Fibroblast of skin of right biceps (primary cell): ENCODE results near the gene FOXA1.
"Not testable (repeated sequence)": the region's sequence is repeated elsewhere in the genome, so short reads cannot be mapped to it uniquely, and the experiment has no call there.

ENCODE experiments used
- DNase-seq: peaks from one replicate; pipeline ENCODE4 v3.0.0-alpha.2; 2013

The FOXA1 gene

DNA sequence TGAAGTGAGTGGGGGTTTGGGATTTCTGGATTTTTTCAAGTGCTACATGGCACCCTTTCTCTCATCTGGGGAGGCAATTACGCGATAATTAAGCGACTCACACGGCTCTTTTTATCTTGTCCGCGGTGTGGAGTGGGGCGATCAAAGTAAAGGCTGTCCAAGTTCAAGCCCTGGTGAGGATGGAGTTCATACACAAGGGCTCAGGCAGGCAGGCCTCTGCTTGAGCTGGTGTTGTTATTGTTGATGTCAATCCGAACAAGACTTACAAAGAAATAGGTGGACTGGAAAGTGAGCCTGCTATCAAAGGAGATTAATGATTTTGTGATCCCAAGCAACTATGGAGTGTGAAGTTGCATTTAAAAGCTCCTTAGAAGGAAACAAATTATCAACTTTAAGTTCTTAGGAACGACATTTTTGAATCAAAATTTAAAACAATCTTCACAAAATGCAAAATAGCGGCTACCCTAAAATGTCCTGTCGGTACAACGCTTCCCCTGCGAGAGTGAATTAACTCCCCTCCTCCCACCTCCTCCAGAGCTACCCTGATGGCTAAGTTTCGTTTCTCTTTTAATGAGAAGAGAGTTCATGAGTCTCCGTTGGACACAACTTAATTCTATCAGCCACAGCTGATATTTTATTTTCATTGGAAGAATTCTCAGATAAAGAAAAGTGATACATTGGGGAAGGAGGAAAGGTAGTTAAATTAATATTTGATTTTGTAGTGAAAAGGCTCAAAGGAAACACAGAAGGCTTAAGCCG, 5.9 kb downstream of the FOXA1 start:
- DNase-seq, result no peak

DNA sequence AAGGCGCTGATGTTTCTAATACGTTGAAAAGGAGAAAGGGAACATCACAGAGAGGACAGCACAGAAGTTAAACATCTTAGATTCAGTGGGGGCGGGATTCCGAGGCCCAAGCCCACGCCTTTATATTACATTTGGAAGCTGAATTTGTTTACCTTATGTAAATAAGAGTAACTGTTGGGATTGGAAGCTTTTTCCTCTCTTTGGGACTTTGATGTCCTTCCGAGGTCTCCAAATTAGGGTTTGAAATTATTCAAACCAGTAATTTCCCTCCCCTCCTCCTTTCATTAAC, 6.4 kb downstream of the FOXA1 start:
- DNase-seq, result no peak

- no peak for DNase-seq
These were observed 7.0 kb downstream of the FOXA1 start for GRCh38 chr14:37587881-37588666.

DNA sequence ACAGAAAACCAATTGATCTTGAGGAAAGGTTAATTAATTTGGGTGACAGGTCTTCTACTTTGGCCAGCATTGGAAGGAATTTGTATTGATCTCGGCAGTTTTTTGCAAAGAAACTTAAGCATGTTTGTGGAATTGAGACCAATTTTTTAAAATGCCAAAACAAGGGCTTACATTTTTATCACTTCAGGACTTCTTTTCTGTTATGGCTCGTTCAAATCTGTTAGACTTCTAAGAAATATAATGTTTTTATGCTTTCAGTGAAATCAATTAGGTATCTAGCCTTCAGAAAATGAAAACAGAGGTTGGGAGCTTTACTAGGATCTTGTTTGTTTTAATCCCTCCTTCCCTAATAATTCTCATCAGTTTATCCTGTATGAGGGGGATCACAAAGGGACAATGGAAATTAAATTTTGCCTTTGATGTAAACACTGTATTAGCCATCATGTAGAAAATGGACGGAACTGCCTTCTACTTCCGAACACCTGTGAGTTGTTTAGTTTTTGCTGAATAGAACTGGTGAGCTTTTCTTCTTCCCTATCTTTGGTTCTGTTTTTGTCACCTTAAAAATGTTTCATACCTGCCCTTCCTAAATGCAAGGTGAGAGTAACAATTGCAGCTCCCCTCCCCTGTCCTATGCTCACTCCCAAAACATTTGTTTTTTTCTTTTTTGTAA, 7.8 kb downstream of the FOXA1 start:
- DNase-seq, result no peak

- no peak for DNase-seq
These were observed 8.3 kb downstream of the FOXA1 start for GRCh38 chr14:37586797-37587130.

DNA sequence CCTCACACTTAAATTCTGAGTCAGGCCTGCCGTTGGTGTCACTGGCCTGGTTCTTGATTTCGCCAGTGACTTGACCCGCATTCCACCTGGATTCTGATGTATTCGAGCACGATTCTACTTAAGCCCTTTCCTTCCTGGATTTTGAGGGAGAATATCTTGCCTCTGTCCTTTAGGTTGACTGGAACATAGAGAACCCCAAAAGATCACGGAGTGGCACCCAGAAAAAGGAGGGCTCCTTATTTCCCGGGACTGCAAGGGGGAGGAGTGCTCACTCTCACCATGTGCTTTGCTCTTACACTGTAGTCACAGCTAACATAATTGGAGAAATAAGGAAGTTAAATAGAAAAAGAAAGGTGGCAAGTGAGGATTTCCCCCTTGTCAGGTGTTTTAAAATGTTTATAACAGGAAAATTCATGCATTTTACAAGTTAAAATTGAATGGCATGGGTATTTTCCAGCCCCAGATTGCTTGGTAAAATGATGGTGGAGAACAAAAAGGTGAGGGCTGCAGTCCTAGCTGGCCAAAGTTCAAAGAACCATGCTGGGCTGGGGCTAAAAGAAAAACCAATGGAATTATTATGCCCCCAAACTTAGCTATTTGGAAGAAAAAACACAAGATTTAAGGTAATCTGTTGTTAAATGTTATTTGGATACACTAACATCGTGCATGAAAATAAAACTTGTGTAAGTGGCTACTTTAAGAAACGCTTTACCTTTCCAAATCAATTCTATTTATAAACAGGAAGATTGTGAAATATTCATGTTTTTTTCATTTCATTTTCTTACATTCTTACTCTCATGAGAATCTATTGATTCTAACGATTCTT, 8.9 kb downstream of the FOXA1 start:
- no peak for DNase-seq

DNA sequence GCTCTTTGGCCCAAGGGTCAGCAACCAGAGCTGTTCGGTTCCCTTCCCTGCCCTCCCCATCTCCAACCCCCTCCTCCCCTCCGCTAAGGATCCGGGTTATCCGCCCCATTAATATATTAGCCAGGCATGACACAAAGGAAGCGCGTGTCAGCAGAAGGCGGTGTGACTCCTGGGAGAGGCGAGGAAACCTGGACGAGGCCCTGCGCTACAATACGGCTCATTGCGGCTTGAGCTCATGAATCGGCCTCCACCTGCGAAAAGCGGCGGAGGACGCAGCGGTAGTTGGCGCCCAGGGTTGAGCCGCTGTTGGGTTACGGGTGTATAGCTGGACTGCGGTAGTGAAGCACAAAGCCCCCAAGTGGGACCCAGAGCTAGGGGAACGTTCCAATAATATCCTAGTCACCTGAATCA, 9.9 kb downstream of the FOXA1 start:
- no peak for DNase-seq

DNA sequence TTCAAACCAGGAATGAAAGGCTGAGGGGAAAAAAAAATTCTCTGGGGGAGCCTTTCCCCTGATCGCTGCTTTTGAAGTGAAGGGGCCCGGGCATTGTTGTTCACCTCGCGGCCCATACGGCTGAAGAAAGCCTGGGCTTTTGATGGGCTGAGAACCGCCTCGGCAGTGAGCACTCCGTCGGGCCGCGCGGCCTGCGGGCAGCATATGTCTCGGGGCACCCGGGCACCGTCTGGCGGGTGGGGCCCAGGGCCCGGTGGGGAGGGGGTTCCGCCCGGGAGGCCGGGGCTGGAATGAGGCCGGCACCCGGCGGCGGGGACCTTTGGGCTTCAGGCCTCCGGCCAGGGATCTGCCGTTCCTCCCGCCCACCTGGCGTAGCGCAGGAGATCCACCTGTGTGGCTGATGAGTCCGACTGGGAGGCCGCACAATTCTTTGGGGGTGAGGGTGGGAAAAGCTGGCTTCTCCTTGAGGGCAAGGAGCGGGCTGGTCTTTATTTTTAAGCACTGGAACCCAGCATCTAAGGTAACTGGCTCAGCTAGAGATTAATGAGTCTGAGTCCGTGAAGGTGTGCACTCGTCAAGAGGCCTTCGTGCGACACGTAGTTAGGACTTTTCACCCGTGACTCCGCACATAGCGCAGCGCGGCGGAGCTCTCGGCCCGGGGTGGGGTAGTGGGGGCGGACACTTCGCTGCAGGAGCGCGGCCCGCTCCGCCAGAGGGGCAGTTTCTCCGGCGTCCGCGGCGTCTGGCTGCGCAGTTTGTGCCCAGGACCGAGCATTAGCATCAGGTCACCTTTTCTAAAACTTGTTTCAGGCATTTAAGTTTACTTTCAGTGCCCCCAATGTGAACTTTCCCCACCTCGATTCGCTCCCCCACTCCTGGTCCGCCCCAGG, 10.6 kb downstream of the FOXA1 start:
- DNase-seq, result no peak

GRCh38 chr14:37583358-37584210, 11.5 kb downstream of the FOXA1 start:
- DNase-seq, result no peak

DNA sequence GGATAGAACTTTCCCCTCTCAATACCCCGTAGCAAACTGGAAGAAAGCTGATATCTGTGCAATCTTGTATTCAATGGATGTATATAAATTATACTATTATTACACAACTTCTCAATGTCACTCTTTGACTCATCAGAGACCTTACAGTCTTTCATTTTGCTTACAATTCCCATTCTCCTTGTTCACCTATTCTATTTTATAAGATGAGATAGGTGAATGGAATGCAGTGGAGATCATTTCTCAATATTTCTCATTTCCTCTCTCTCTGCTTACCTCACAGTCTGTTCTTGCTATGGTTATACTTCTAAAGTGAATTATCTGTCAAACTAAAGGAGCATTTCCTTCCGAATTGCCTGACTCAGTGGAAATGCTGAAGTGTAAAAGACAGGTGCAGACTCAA, 14.9 kb downstream of the FOXA1 start:
- DNase-seq, result no peak

DNA sequence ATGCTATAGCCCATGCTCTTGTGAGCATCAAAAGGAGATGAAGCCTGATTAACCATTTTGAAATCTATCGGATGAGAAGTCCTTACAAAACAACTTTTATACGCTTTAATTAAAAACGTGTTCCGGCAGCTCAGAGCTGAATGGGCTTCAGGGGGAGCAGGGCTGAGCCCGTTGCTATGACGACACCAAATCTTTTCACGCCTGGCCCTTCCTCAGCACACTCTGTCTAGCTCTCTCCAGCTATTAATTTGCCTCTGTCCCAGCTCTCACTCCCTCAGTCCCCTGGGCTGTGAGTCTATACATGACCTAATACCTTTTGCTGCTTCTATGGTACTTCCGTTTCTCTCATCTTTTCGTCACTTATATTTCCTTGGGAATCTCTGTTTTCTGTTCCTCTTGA, 15.8 kb downstream of the FOXA1 start:
- DNase-seq, result no peak

GRCh38 chr14:37573356-37573755, 21.7 kb downstream of the FOXA1 start:
- no peak for DNase-seq

- no peak for DNase-seq
These were observed 23.7 kb downstream of the FOXA1 start for GRCh38 chr14:37571391-37571790.

- no peak for DNase-seq
These were observed 25.3 kb downstream of the FOXA1 start for GRCh38 chr14:37569729-37570128.

DNA sequence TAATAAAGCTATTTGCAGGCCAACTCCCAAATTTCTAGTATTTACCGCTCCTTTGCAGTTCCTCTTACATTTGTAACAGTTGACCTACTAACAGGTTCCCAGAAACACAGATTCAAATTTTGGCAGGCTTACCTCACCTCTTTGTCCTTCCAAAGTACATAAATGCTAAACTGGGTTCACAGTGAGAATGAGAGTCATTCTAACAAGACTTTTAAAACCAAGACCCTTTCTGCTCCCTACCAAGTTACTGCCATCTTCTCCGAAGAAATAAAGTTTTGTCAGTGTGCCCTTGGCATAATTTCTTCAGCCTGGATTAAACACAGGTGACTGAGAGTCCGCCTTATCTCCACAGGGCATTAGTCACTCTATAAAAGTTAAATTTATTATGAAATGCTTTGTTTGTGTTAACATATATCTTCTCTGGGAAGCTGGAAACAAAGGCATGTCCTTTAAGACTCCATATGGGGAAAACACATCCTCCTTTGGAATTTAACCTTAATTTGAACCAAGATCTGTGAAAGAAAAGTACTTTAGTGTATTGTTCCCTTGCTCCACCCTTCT, 28.2 kb downstream of the FOXA1 start:
- DNase-seq, result no peak

DNA sequence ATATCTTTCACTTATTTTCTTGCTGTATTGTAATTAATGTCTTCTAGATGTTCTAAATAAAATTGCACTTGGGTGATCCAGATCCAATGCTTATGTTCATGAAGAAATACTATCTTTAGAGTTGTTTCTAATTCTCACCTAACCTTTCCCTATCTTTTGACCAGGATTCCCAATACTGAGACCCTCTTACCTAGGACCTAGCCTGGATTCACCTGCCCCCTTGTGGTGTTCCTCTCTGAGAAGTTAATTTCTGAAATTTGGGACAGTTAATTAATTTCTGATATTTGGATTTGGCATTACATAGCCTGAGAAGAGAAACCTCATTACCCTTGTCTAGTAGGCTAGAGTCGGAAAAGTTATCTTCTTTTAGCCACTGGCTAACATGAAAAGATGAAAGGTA, 29.5 kb downstream of the FOXA1 start:
- no peak for DNase-seq

DNA sequence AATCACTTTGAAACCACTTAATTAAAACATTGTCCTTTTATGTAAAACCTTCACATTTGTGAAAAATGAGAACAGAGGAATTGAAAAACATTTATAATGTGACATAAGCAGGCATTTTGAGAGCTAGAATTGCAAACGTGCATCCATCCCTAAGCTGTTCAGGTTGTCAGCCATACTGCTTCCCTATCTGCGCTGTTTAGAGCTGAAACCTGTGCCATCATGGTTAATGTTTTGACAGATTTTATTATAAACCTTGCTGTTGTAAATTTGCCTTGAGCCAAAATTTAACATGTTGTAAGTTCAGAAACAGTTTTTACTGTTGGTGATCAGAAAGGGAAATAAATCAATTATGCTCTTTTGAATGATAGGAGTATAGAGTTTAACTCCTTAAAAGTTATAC, 31.9 kb downstream of the FOXA1 start:
- no peak for DNase-seq

GRCh38 chr14:37559386-37559785, 35.7 kb downstream of the FOXA1 start:
- peak; percentile 3 for DNase-seq

DNA sequence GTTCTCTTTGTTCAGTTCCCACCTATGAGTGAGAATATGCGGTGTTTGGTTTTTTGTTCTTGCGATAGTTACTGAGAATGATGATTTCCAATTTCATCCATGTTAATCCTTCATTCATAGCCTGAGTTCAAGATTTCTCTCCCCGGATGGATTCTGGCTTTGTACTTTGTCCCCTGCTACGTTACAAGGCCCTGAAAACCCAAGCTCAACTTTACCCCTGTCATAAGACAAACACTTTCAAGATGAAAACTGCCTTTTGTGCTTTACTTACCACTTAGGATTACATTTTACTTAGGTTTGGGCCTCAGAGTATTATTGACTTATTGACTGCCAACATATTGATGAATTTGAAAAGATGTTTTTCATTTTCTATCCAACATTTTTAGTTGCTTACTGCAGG, 36.3 kb downstream of the FOXA1 start:
- no peak for DNase-seq

DNA sequence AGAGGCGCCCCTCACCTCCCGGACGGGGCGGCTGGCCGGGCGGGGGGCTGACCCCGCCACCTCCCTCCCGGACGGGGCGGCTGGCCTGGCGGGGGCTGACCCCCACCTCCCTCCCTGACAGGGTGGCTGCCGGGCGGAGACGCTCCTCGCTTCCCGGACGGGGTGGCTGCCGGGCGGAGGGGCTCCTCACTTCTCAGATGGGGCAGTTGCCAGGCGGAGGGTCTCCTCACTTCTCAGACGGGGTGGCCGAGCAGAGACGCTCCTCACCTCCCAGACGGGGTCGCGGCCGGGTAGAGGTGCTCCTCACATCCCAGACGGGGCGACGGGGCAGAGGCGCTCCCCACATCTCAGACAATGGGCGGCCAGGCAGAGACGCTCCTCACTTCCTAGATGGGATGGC, 39.5 kb downstream of the FOXA1 start:
- not testable (repeated sequence) for DNase-seq

- DNase-seq, result no peak
These were observed 41.0 kb downstream of the FOXA1 start for GRCh38 chr14:37553935-37554550.
